HG02943 (cell line): ENCODE data around the gene SRSF2.
"Not testable (repeated sequence)": the region's sequence is repeated elsewhere in the genome, so short reads cannot be mapped to it uniquely, and the experiment has no call there.

ENCODE experiments used
- ATAC-seq: cut with Tn5 transposase; IDR thresholded peaks from one replicate; pipeline ENCODE4 v1.9.1; 2021; ENCODE audit warnings: mild to moderate bottlenecking, low read depth, moderate library complexity; ENCODE audit not compliant: unreplicated experiment

Gene SRSF2, protein sequence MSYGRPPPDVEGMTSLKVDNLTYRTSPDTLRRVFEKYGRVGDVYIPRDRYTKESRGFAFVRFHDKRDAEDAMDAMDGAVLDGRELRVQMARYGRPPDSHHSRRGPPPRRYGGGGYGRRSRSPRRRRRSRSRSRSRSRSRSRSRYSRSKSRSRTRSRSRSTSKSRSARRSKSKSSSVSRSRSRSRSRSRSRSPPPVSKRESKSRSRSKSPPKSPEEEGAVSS

DNA sequence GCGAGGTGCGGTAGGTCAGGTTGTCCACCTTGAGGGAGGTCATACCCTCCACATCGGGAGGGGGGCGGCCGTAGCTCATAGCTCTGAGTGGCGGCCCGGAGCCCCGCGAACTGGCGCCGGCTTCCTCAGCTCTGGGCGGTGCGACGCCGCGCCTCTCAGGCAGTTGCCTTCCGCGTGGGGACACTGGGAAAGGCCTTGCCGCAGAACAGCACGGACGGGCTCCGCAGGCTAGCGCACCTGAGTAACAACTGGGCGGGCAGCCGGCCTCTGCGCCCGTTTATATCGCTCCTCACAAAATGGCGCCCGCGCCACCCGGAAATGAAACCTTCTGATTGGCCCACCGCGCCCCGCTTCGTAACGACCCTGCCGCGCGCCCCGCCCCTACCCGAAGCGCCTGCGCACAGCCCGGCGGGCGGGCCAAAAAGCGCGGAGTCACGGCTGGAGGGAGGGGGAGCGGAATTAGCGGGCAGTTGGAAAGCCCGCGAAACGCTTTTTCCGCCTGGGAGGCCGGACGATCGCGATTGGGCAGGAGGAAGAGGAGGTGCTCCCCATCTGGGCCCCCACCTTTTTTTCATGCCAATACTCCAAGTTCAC, at the start of gene SRSF2:
SRSF2 (minus strand) TSS at position 250 of the 594 bp plus-strand sequence; CDS start at position 79, 171 bp downstream.
- ATAC-seq, result peak; percentile 68

DNA sequence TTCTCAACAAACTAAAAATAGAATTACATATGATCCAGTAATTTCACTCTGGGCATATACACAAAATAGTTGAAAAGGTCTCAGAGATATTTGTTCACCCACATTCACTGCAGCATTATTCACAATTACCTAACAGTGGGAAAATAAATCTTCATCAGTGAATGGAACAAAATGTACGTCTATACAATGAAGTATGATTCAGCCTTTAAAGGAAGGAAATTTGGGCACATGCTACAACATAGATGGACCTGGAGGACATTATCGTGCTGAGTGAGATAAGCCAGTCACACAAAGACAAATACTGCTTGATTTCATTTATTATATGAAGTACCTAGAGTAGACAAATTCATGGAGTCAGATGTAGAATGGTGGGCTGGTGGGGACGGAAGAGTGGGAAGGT, 47.8 kb upstream of the SRSF2 start:
- ATAC-seq, result no peak

DNA sequence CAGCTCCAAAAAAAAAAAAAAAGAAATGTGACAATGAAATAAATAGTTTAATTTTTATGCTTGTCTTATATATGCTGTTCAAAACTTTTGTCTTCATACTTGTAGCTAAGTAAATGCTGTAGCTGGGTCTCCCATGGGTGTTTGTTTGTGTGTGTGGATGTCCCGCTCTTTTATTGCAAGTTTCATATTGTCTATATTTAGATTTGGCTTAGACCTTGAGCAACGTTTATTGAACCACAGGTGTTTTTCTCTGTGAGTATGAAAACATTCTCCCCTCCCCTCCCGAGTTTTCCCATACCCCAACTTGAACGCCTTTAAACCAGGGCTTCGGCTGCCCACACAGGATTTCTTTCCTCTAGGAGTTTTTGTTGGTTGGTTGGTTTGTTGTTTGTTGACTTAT, 46.0 kb upstream of the SRSF2 start:
- ATAC-seq, result no peak

DNA sequence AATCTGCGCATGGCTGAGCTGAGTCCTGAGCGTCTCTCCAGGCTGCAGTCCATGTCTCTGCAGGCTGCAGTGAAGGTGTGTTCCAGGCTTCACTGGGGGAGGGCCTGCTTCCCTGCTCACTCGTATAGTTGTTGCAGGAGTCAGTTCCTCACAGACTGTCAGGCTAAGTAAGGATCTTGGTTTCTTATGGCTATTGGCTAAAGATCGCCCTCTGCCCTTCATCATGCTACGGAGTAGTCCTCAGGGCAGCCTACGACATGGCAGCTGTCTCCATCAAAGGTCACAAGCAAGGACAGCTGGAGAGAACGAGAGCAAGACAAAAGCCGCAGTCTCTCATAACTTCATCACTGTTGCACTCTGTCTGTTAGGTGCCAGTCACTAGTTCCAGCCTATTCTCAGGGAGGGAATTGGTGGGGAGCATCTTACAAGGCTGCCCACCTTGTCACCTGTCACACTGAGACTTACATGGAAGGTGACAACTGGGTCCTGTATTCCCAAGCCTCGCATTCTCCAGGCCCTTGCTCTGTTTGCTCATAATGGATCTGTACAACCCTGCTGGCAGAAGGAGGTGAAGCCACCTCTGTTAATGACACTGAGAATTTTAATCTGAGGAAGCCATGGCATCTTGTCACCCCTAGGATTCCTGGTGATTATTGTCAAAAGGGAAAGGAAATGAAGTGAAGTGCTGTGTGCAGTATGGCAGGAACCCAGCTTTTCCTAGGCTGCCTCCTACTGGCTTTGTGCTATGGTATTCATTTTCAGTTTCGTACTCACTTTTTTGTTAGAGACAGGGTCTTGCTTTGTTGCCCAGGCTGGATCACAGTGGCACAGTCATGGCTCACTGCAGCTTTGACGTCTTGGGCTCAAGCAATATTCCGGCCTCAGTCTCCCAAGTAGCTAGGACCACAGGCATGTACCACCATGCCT, 44.2 kb upstream of the SRSF2 start:
- no peak for ATAC-seq

DNA sequence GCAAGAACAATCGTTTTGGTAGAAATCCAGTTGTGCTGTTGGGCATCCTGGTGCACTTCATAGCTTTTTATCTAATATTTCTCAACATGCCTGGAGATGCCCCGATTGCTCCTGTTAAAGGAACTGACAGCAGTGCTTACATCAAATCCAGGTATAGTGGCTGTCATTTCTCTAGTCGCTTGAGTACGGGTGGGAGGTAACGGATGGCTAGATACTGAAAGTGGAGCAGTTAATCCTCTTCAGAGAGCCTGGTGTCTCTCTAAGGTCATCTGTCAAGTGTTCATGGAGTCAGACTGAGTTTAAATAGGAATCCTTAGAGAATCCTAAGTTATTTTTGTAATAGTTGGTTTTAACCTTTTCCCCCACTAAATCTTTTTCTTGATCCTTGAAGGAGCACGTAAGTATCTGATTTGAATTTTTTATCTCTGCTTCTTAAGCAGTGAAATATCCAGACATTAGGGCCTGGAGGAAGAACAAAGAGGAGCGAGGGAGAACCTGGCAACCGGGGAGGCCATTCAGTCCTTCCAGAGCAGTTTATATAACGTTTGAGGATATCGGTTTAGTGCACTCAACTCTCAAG, 38.0 kb upstream of the SRSF2 start:
- ATAC-seq, result no peak

DNA sequence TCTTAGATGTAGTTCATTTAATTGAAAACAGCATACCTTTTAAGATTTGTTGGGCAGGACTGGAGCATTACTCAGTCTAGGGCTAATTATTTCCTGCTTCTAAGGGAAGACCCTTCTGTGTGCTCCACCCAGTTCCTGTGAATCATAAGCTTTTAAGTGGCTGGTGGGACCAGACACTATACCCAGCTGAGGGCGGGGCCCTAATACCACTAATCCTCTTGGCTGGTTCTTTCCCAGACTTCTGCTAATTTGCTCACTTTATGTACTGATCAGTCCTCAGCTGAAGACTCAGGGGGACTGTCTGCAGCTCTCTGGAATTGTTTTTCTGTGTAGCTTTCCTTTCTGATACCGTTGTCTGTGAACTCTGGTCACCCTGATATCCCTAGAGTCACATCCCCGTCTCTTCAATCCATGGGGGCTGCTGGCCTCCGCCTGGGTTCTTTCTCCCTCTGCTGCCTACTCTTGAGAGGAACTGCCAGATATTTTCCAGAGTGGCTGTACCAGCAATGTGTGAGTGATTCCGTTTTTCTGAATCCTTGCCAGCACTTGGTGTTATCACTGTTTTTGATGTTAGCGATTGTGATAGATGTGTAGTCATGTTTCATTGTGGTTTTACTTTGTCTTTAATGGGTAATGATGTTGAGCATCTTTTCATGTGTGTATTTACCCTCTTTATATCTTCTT, 35.9 kb upstream of the SRSF2 start:
- no peak for ATAC-seq

DNA sequence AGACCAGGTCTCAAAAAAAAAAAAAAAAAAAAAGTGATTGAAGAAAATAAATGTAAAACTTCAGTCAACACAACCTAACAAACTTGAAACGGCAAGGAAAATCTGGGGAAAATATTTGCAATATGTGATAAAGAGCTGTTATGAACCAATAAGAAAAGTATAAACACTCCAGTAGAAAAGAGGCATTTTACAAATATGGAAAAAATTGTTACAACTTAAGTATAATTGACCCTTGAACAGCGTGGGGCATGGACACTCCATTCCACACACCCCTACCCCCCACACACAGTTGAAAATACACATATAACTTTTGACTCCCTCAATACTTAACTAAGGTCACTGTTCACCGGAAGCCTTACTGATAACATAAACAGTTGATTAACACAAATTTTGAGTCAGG, 21.4 kb upstream of the SRSF2 start:
- no peak for ATAC-seq

DNA sequence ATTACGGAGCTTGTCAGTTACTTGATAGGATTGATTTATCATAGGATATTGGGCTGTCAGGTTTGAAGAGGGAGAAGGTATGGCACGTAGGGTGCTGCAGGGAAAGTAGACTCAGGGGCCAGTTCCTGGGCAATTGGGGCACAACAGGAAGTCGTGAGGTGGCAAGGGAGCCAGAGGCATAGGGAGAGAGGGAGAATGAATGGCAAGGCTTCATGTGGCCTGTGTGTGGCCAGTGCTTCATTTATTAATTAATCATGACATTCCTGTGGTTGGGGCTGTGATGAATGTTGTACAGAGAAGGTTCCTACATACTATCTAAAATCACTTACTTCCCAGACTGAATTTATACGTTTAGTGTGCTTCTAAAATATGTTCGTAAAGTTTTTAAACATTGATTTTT, 20.1 kb upstream of the SRSF2 start:
- no peak for ATAC-seq

DNA sequence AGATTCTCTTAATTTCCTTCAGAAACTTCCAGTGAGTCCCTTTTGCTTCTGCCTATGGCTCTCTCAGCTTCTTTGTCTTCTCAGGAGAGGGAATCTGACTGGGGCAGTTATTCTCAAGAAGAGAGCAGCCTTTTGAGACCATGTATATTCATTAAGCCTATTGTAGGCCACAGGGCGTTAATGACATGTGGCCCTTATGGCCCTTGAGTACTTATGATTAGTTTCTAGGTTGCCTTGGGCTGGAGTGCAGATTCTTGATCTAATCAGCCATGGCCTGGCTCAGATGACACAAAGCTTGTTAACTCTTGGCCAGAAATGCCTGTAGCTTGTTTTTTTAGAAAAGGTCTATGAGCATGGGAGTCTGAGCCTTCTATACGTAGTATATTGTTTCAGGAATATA, 18.2 kb upstream of the SRSF2 start:
- no peak for ATAC-seq

DNA sequence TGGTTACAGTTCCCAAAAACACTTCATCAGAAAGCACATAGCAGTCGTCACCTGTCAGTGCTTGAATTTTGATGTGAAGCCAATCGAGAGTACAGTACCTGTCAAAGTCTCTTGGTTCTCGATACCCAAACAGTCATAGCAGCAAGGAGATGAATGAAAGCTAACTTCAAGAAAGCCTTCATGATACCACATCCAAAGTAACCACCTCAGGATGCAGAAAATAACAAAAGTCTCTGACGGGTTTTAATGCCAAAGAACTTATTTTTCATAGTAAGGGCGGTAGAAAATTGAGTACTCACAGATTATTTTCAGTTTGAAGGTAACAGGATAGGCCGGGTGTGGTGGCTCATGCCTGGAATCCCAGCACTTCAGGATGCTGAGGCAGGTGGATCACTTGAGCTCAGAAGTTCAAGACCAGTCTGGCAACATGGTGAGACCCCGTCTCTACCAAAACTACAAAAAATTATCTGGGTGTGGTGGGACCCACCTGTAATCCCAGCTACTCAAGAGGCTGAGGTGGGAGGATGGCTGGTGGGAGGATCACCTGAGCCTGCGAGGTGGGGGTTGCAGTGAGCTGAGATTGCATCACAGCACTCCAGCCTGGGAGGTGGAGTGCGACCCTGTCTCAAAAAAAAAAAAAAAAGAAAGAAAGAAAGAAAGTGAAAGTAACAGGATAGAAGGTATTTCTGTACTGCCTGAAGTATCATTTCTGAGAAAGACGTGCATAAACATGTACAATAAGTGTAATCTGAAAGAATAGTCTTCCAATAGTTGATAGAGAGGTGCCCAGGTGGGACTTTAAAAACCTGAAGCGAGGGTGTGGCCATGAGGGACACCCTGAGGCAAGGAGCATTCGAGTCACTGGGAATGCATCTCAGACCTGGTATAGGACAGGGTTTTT, 16.2 kb upstream of the SRSF2 start:
- no peak for ATAC-seq

DNA sequence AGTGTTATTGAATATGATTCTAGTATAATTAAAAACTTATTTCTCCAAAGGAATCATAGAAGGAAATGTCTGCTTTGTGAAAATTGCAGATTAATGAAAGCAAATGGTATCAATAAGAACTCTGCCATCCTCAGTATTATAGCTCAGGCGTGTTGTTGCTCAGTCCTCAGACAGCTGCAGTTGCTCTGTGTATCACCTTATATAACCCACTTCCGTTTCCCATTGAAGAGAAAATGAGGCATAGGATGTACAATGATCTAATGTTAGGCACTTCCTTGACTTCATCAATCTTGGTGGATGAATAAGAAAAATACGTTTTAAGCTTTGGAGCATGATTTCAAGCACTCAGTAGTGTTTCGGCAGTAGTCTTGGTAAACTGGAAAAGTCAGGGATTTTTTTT, 14.9 kb upstream of the SRSF2 start:
- ATAC-seq, result no peak

DNA sequence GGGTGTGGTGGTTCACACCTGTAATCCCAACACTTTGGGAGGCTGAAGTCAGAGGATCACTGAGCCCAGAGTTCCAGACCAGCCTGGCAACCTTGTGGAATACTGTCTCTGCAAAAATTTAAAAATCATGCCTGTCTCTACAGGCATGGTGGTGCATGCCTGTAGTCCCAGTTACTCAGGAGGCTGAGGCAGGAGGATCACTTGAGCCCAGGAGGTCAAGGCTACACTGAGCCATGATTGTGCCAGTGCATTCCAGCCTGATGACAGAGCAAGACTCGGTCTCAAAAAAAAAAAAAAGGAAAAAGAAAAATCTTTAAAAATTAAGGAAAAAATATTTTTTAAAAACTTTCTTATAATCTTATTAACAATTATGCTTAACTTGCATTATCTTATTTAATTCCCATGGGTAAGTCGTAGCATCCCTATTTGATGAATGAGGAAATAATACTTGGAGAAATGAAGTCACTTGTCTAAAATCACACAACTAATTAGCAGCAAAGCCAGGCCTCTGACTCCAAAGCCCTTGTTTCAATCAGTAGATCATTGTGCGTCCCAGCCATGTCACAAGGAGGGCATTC, 14.4 kb upstream of the SRSF2 start:
- ATAC-seq, result no peak

DNA sequence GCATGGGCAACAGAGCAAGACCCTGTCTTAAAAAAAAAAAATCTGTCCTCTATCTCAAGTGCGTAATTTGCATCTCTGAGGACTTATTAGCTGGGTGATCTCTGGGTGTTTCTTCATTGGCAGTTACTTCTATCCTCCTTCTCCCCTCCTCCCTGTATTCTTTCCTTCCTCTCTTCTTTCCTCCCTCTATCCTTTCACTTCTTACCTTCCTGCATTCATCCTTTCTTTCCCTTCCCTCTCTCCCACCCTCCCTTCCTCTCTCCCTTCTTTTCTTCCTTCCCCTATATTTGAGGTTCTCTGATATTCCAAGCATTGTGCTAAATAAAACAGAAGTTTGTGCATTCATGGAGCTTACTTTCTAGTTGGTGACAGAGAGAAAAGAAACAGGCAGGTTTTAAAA, 11.5 kb upstream of the SRSF2 start:
- ATAC-seq, result no peak

DNA sequence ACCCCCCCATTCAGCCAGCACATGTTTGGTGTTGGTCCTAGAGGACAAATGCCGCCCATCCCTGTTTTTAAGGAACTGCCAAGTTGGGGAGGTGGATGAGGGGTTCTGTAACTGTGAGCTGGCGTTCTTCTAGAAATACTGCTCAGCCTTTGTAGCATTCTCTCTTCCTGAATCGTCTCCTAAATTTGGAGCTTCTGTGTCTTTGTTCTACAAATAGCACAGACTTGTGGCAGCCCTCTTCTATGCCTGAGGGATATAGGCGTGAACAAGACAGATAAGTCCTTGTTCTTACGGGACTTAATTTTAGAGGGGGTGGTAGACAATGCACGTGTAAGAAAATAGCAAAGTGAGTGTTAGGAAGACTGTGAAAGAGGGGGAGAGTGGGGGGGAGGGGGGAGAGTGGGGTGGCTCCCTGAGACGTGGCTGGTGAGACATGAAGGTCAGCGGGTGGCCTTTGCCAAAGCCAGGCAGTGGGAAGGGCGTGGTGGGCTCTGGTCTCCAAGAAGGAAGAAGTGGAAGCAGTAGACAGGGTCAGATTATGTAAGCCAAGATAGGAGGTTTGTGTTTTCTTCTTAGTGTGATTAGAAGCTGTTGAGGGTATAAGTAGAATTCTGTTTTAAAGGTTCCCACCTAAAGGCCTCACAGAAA, 10.7 kb upstream of the SRSF2 start:
- ATAC-seq, result no peak

DNA sequence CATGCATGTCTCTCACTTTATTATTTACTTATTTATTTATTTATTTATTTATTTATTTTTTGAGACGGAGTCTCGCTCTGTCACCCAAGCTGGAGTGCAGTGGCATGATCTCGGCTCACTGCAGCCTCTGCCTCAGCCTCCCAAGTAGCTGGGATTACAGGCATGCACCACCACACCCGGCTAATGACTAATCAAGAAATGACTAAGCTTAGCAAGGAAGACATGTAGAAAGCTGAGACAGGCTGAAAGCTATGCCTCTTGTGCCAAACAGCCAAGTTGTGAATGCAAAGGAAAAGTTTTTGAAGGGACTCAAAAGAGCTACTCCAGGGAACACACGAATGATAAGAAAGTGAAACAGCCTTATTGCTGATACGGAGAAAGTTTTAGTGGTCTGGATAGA, 8.7 kb upstream of the SRSF2 start:
- not testable (repeated sequence) for ATAC-seq

DNA sequence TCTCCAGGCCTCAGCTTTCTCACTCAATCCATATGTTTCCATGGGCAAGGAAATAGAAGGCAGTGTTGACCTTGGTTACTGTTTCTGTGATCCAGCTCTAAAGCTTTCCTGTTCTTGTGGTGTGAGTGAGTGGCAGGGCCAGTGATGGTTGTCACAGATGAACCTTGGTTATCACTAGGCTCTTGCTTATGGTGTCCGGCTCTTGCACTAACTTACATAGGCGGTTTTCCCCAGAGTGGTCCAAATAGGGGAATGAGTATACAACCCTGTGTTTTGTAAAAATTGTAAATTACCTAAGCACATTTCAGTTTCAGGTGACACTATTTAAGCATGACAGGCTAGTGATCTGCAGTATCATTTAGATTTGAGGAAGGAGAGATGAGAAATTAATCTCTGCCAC, 7.6 kb upstream of the SRSF2 start:
- no peak for ATAC-seq

DNA sequence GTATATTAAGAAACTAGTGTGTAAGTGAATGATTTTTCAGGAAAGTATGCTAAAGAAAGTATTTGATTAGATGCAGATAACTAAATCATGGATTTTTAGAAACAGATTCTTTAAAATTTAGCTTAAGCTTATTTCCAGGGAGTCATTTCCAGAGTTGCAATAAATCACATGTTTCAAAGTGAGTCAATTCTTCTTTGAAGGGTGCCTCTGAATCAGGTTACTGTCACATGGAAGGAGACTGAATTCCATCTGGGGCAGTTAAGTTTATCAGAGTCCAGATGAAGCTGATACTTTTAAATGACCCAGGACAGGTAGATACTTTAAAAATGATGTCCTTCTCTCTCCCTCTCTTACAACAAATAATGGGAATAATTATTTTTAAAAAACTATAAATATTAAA, 5.8 kb upstream of the SRSF2 start:
- ATAC-seq, result no peak

DNA sequence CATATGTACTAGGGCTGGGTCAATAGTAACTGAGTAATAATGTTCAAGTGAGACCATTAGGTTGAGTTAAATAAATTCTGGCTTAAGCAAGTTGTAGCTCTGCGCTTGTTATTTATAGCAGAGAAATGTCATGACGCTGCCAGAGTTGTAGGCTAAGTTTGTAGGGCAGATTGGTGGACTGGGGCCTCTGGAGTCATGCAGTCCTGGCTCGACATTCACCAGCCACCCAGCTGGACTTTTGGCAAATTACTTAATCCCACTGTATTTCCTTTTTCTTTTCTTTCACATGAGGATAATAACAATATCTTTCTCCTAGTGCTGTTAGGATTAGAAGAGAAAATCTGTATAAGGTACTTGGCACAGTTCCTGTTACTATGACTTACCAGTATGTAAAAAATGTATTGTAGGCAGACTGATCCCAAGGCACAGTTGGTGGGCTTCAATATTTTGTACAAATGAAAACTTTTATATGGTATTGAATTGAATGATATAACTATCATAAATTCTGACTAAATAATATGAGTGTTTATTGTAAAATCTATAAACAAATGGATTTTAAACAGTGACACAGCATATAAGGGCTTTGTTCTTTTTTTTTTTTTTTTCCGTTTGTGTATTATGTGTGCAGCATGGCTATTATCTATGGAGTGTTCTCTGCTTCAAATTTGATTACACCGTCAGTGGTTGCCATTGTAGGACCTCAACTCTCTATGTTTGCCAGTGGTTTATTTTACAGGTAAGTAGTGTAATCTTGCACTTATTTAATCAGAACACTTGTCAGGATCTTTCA, 3.4 kb upstream of the SRSF2 start:
- ATAC-seq, result no peak
